Gastrocnemius medialis (tissue), 4 donors: ENCODE measurements around the gene ATP9B. TPM values are rescaled to one million over a fixed set of nuclear protein-coding genes. Genes with fewer than 3 reads are reported as not detected.

ENCODE experiments used
- ATAC-seq, 2 donors: fragments of 150-250 bp; one replicate each; pipeline ENCODE4 v1.9.1; 2016
- DNase-seq, 2 donors: peaks; one replicate each; pipeline ENCODE4 v3.0.0-alpha.2; 2019
- H3K27ac ChIP-seq, 4 donors: fragments of 200-600 bp; sonication (generic); 1 replicate in 1 of 4; 2 replicates in 3 of 4; pipeline ENCODE4 v1.5.1; 2016 to 2018; ENCODE audit warnings: mild to moderate bottlenecking in 2 of 4, moderate library complexity in 1 of 4
- H3K27me3 ChIP-seq, 3 donors: fragments of 200-600 bp; sonication (generic) in 2 of 3; 1 replicate in 1 of 3; 2 replicates in 2 of 3; pipeline versions ENCODE4 v1.5.1 to v1.6.0; 2016 to 2019; ENCODE audit warnings: mild to moderate bottlenecking in 1 of 3, moderate library complexity in 1 of 3
- H3K36me3 ChIP-seq, 2 donors: fragments of 200-600 bp; sonication (generic) in 1 of 2; one replicate each; pipeline ENCODE4 v1.5.1; 2017 to 2018
- H3K4me1 ChIP-seq, 2 donors: fragments of 200-600 bp; sonication (generic) in 1 of 2; one replicate each; pipeline ENCODE4 v1.5.1; 2016 to 2017; ENCODE audit warnings: mild to moderate bottlenecking in 2 of 2
- H3K4me3 ChIP-seq, 4 donors: fragments of 200-600 bp; sonication (generic) in 3 of 4; 1 replicate in 1 of 4; 2 replicates in 3 of 4; pipeline ENCODE4 v1.5.1; 2016 to 2019; ENCODE audit warnings: mild to moderate bottlenecking in 2 of 4
- H3K9me3 ChIP-seq, 3 donors: fragments of 200-600 bp; sonication (generic) in 2 of 3; 1 replicate in 1 of 3; 2 replicates in 2 of 3; pipeline ENCODE4 v1.5.1; 2016 to 2019
- POLR2A ChIP-seq, 2 donors: fragments of 450-650 bp; IDR thresholded peaks; one replicate each; pipeline ENCODE4 v1.6.1; 2017; ENCODE audit warnings: antibody characterized with exemption in 2 of 2, mild to moderate bottlenecking in 2 of 2, moderate library complexity in 2 of 2
- in situ Hi-C, 4 donors: fragments of 200-750 bp; cut with MboI; loops; one replicate each; pipeline versions ENCODE4 v1.15.0 to v1.8.0; 2017; ENCODE audit warnings: low sequenced_read_pairs in 4 of 4
- intact Hi-C: fragments of 100-400 bp; cut with DNase I; formaldehyde crosslinking; loops from one replicate; pipeline ENCODE4 v1.15.1; 2023; ENCODE audit warnings: low total_unique reads
- total RNA-seq, 4 donors: library from RNA; depleted of rRNA; stranded (reverse); fragments of >200 nt; gene quantifications; one replicate each; pipeline versions ENCODE4 v1.1.0 to v1.2.3, GENCODE V29; 2016
- TF ChIP-seq, protein P1 (sequence below), 5 experiments: fragments of 450-650 bp in 3 of 5; fragments of 200-600 bp in 2 of 5; sonication (generic) in 2 of 5; IDR thresholded peaks in 4 of 5; conservative IDR thresholded peaks in 1 of 5; 1 replicate in 4 of 5; 2 replicates in 1 of 5; pipeline ENCODE4 v1.5.1; 2016 to 2019; ENCODE audit warnings: antibody characterized with exemption in 5 of 5, mild to moderate bottlenecking in 3 of 5, moderate library complexity in 3 of 5

ATP9B gene
- total RNA-seq, 4 donors from 2014 or later, result 9.9 to 33.6 (median 18.6) TPM

DNA sequence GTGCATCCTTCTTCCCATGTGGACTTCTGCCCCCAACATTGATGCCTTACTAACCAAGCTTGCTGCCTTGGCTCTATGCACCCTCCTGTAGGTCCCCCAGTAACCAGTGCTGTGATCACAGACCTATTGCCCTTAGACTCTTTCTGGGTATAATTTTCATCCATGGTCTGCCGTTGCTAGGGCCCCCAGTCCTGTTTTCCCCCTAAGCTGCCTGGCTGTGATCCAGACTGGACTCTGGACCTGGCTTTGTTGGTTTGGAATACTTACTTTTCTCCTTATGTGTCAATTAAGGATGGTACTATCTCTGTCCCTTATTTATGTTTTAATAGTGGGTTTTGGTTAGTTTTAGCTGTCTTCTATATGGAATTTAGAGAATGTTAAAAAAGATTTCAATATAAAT lies 26.0 kb downstream of the ATP9B start:
- H3K27ac ChIP-seq, result no peak overlapping the region
- H3K4me3 ChIP-seq, result no peak overlapping the region
- H3K9me3 ChIP-seq, result no peaks in the 10 kb centered on the region
- H3K36me3 ChIP-seq, result no peaks in the 10 kb centered on the region
- no peak for DNase-seq
- H3K27me3 ChIP-seq, result no peaks in the 10 kb centered on the region
- ATAC-seq, result no peak
- TF ChIP-seq, protein P1, sequence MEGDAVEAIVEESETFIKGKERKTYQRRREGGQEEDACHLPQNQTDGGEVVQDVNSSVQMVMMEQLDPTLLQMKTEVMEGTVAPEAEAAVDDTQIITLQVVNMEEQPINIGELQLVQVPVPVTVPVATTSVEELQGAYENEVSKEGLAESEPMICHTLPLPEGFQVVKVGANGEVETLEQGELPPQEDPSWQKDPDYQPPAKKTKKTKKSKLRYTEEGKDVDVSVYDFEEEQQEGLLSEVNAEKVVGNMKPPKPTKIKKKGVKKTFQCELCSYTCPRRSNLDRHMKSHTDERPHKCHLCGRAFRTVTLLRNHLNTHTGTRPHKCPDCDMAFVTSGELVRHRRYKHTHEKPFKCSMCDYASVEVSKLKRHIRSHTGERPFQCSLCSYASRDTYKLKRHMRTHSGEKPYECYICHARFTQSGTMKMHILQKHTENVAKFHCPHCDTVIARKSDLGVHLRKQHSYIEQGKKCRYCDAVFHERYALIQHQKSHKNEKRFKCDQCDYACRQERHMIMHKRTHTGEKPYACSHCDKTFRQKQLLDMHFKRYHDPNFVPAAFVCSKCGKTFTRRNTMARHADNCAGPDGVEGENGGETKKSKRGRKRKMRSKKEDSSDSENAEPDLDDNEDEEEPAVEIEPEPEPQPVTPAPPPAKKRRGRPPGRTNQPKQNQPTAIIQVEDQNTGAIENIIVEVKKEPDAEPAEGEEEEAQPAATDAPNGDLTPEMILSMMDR (IDR thresholded peaks at IDR 0.05 in 4 of 5, conservative IDR thresholded peaks at IDR 0.05 in 1 of 5), result no peak
- TF ChIP-seq POLR2A (IDR thresholded peaks at IDR 0.05), result no peak
- intact Hi-C loops (no loop called here), in situ Hi-C loops (no loop called here)
- H3K4me1 ChIP-seq, result peaks cover 5 to 13% of the 10 kb centered on the region in 2 donors

DNA sequence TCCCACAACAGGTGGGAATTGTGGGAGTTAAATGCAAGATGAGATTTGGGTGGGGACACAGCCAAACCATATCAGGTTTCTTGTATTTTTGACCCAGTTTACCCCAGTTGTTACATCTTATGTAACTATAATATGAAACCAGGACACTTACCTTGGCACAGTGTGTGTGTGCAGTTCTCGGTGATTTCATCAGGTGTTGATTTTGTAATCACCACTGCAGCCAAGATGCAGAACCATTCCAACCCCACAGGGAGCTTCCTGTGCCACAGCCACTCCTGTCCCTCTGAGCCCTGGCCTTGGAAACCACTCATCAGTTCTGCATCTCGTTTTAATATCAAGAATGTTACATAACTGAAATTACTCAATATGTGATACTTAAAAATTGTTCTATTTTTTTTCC lies 31.8 kb downstream of the ATP9B start:
- TF ChIP-seq, protein P1 (IDR thresholded peaks at IDR 0.05 in 4 of 5, conservative IDR thresholded peaks at IDR 0.05 in 1 of 5), result peak in 1 of 5 experiments; percentile 20
- TF ChIP-seq POLR2A (IDR thresholded peaks at IDR 0.05), result no peak
- in situ Hi-C loops (no loop called here), intact Hi-C loops (loop anchor here (1.0 to 5.0 kb wide), 2 partner anchors 33 to 116 kb away; no protein-coding TSS in a partner anchor)
- Histone ChIP-seq H3K9me3 (no peaks in the 10 kb centered on the region), H3K36me3 (no peaks in the 10 kb centered on the region), H3K27me3 (no peaks in the 10 kb centered on the region), H3K4me3 (no peak overlapping the region), H3K4me1 (peaks cover 11 to 22% of the 10 kb centered on the region in 2 donors), H3K27ac (peak overlapping the region; percentile 68 to 79 (median 74))
- peak; percentile 100 for ATAC-seq
- DNase-seq, result peak; percentile 56 to 89

DNA sequence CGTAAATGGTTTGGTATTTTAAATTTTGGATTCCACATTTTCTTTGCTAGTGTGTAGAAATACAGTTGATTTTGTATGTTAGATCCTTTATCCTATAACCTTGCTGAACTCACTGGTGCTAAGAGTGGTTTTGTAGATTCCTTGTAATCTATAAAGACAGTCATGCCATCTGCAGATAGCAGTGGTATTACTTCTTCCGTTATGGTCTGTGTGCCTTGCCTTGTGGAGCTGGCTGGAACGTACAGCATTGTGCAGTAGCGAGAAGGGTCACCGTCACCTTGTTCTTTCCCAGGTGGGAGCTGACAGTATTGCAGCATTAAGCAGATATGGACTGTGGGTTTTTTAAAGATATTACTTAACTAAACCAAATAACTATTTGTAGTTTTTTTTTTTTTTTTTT lies 33.7 kb downstream of the ATP9B start:
- peaks cover 11 to 25% of the 10 kb centered on the region in 2 donors for H3K4me1 ChIP-seq
- TF ChIP-seq, protein P1 (IDR thresholded peaks at IDR 0.05 in 4 of 5, conservative IDR thresholded peaks at IDR 0.05 in 1 of 5), result no peak
- no peak for TF ChIP-seq POLR2A (IDR thresholded peaks at IDR 0.05)
- intact Hi-C loops (loop anchor here (5.0 kb wide), 1 partner anchor 114 kb away; no protein-coding TSS in a partner anchor), in situ Hi-C loops (no loop called here)
- no peaks in the 10 kb centered on the region for H3K36me3 ChIP-seq
- H3K4me3 ChIP-seq, result no peak overlapping the region
- H3K27ac ChIP-seq, result no peak overlapping the region
- ATAC-seq (no peak), DNase-seq (no peak)
- H3K9me3 ChIP-seq, result no peaks in the 10 kb centered on the region
- H3K27me3 ChIP-seq, result no peaks in the 10 kb centered on the region

DNA sequence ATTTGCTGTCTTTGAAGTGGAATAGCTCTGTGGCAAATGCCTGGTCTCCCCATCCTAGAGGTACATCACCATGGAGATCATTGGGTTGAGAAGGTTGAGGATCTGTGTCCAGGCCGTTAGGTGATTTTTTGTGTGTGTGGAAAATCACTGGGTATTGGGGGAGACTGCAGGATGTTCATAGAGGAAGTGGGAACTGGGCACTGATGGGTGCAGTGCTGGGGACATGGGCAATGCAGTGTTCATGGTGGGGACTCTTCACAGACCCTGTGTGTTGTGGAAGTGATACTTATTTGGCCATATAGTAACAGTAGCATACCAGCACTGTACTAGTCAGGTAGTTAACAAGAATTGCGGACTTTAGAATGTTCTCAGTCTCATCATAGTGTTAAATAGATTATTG lies 34.9 kb downstream of the ATP9B start:
- ATAC-seq (no peak), DNase-seq (no peak)
- Histone ChIP-seq H3K4me3 (no peak overlapping the region), H3K36me3 (no peaks in the 10 kb centered on the region), H3K9me3 (no peaks in the 10 kb centered on the region), H3K27ac (no peak overlapping the region), H3K27me3 (no peaks in the 10 kb centered on the region), H3K4me1 (peaks cover 17 to 37% of the 10 kb centered on the region in 2 donors)
- intact Hi-C loops (loop anchor here (5.0 kb wide), 1 partner anchor 113 kb away; no protein-coding TSS in a partner anchor), in situ Hi-C loops (no loop called here)
- no peak for TF ChIP-seq POLR2A (IDR thresholded peaks at IDR 0.05)
- TF ChIP-seq, protein P1 (IDR thresholded peaks at IDR 0.05 in 4 of 5, conservative IDR thresholded peaks at IDR 0.05 in 1 of 5), result no peak

DNA sequence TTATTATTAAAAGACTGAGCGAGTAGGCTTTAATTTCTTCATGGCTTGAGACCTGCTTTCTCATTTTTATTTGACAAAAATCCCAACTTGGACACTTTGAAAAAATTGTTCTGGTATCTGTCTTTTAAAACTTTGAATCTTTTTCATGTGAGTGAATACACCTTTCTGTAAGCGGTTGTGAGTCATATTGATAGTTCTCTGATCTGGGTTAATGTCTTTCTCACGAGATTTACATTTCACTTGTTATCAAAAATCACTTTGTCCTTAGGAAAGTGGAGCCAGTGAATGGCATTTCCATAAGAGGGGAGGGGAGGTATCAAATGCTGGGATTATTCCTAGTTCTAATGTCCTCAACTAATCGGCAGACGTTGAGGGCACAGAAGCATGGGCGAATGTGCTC lies 36.3 kb downstream of the ATP9B start:
- no peak for ATAC-seq
- Histone ChIP-seq H3K4me3 (no peak overlapping the region), H3K9me3 (no peaks in the 10 kb centered on the region), H3K36me3 (no peaks in the 10 kb centered on the region), H3K27me3 (no peaks in the 10 kb centered on the region), H3K4me1 (peaks cover 17 to 38% of the 10 kb centered on the region in 2 donors), H3K27ac (no peak overlapping the region)
- in situ Hi-C loops (no loop called here), intact Hi-C loops (no loop called here)
- TF ChIP-seq POLR2A (IDR thresholded peaks at IDR 0.05), result no peak
- TF ChIP-seq, protein P1 (IDR thresholded peaks at IDR 0.05 in 4 of 5, conservative IDR thresholded peaks at IDR 0.05 in 1 of 5), result no peak
- no peak for DNase-seq
